CD4-positive, alpha-beta T cell treated with Interleukin-17A for 4 hours (primary cell): ENCODE data around the gene KLHL7.
"Not testable (repeated sequence)": the region's sequence is repeated elsewhere in the genome, so short reads cannot be mapped to it uniquely, and the experiment has no call there.

Experiments
- DNase-seq: peaks from one replicate; pipeline ENCODE4 v3.0.0-alpha.2; 2020; ENCODE audit warnings: mixed read lengths

KLHL7 gene

GRCh38 chr7:23222439-23223030 lies 117.0 kb downstream of the KLHL7 start:
- no peak for DNase-seq

- not testable (repeated sequence) for DNase-seq
Observed at GRCh38 chr7:23224364-23224763, 118.8 kb downstream of the KLHL7 start.

GRCh38 chr7:23226844-23227450 lies 121.4 kb downstream of the KLHL7 start:
- no peak for DNase-seq
